OCI-LY1 (cell line): ENCODE measurements around the gene CCDC160.

Experiments
- EZH2 ChIP-seq: fragments of 200-600 bp; sonication (generic), shearing (Covaris generic); IDR thresholded peaks from 2 replicates; pipeline ENCODE4 v1.8.0; 2017; ENCODE audit warnings: borderline replicate concordance, mixed run types, mild to moderate bottlenecking, antibody characterized with exemption, low read length, moderate library complexity, mixed read lengths
- TF ChIP-seq, protein P1 (sequence below): fragments of 200-600 bp; sonication (generic), shearing (Covaris generic); IDR thresholded peaks from 2 replicates; pipeline ENCODE4 v1.5.1; 2017; ENCODE audit warnings: mild to moderate bottlenecking, antibody characterized with exemption, low read length, moderate library complexity, mixed read lengths

DNA sequence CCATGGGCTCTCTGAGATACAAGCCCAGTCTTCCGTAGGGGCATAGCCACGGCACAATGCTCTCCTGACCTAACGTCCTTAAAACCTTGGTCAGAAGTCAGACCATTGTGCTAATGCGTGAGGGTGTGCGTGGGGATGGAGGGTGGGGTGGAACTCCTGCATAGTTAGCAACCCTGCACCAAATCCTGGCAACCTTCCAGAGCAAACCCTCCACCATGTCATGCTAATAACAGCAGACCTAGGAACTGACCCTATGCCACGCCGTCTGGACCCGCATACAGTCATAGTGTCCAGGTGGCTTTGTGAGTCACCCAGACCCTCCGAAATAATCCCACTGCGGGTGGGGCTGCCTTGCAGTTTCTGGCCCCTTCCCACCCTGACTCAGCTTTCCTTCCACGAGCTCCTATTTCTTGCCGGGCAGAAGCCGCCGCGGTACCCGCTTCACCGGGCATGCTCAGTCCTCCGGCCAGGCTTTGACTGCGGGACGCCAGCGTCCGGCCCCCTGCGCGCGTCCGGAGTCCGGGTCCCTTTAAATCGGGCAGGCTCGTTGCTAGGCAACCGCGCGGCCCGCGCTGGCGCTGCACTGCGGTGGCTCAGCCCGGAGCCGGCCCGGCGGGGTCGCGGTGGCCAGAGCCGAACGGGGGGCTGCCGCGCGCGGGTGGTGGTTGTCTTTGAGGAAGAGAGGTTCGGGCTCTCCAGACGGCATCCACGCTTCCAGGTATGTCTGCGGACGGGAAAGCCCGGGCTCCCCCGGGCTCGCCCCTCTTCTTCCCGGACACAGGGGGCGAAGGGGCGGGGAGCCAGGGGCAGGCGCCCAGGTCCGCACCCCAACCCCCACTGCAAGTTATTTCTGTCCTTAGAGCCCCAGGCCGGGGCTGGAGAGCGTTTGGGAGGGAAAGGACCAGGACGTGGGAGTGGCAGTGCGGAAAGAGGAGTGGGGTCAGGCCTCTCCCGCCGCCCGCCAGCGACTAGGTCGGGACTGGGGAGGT lies at the start of gene CCDC160:
- TF ChIP-seq EZH2: no peak
- TF ChIP-seq, protein P1, sequence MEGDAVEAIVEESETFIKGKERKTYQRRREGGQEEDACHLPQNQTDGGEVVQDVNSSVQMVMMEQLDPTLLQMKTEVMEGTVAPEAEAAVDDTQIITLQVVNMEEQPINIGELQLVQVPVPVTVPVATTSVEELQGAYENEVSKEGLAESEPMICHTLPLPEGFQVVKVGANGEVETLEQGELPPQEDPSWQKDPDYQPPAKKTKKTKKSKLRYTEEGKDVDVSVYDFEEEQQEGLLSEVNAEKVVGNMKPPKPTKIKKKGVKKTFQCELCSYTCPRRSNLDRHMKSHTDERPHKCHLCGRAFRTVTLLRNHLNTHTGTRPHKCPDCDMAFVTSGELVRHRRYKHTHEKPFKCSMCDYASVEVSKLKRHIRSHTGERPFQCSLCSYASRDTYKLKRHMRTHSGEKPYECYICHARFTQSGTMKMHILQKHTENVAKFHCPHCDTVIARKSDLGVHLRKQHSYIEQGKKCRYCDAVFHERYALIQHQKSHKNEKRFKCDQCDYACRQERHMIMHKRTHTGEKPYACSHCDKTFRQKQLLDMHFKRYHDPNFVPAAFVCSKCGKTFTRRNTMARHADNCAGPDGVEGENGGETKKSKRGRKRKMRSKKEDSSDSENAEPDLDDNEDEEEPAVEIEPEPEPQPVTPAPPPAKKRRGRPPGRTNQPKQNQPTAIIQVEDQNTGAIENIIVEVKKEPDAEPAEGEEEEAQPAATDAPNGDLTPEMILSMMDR: no peak
